Erythroblast (primary cell): ENCODE results near the gene HS6ST1.

Experiments used
- GATA1 ChIP-seq: IDR thresholded peaks from 2 replicates; pipeline ENCODE4 v1.6.1; 2011; ENCODE audit warnings: low read depth, mild to moderate bottlenecking, control low read depth, low read length, moderate library complexity
- POLR2A ChIP-seq: IDR thresholded peaks from 2 replicates; pipeline ENCODE4 v1.6.1; 2011; ENCODE audit warnings: mild to moderate bottlenecking, low read length

DNA sequence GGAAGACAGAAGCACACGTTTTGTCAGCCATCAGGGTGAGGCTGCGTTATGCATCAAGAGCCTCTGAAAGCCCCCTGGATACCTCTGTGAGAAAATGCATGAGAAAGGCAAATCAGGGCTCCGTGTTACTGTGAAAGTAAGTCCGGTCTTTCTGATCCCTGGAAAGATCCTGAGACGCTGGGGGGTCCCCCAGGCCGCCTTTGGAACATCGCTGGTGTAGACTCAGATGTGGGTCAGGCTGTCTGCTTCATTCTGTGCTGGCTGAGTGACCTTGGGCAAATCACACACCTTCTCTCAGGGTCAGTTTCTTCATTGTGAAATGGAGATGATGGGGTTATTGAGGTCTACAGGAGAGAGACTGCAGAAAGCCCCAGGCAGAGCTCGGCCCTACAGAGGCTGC lies 42.0 kb upstream of the HS6ST1 start:
- TF ChIP-seq POLR2A = no peak
- no peak for TF ChIP-seq GATA1
